Measurements from ENCODE around the gene APBA2.

- no peak for TF ChIP-seq CTCF (conservative IDR thresholded peaks at IDR 0.05; ENCODE audit: low read length)
- no peak for TF ChIP-seq EZH2phosphoT487 (IDR thresholded peaks at IDR 0.05; ENCODE audit: borderline replicate concordance)
These were observed 50.7 kb downstream of the APBA2 start for GRCh38 chr15:28936481-28936881.
